GM12875 (cell line): ENCODE measurements around the gene PUDP.

Source experiments
- H3K4me3 ChIP-seq: one replicate; pipeline ENCODE4 v1.5.1; 2011; ENCODE audit warnings: low read depth, low read length, control low read depth
- TF ChIP-seq, protein P1 (sequence below): IDR thresholded peaks from 2 replicates; pipeline ENCODE4 v1.5.1; 2011; ENCODE audit warnings: low read depth, mild to moderate bottlenecking, control low read depth, inconsistent platforms, low read length, moderate library complexity, borderline replicate concordance; ENCODE audit not compliant: insufficient read depth

Gene PUDP

DNA sequence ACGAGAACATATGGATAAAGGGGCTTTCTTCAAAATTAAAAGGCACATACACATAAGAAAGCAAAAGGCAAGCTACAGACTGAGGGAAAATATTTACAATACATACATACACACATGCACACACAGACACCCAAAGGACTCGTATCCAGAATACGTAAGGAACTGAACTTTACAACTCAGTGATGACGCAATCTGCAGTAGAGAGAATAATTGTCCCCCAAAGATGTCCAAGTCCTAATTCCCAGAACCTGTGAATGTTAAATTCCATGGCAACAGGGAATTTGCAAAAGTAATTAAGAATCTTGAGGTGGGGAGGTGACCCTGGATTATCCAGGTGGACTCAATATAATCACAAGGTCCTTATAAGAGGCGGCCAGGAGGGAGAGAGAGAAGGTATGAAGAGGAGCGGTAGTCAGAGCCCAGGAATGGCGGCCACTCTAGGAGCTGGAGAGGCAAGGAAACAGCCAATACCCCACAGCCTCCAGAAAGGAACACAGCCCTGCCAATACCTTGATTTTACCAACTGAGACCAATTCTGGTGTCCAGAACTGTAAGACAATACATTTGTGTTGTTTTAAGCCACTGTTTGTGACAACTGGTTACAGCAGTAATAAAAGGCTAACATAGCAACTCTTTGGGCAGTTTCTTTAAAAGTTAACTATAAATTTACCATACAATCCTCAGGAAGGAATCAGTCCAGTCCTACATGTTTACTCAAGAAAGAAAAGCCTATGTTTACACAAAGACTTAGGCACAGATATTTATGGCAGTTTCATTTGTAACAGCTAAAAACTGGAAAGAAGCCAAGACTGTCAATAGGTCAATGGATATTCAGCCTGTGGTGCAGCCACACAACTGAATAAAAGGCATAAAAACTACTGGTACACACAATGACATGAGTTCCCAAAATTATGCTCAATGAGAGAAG is 27.7 kb downstream of the PUDP start:
- TF ChIP-seq, protein P1, sequence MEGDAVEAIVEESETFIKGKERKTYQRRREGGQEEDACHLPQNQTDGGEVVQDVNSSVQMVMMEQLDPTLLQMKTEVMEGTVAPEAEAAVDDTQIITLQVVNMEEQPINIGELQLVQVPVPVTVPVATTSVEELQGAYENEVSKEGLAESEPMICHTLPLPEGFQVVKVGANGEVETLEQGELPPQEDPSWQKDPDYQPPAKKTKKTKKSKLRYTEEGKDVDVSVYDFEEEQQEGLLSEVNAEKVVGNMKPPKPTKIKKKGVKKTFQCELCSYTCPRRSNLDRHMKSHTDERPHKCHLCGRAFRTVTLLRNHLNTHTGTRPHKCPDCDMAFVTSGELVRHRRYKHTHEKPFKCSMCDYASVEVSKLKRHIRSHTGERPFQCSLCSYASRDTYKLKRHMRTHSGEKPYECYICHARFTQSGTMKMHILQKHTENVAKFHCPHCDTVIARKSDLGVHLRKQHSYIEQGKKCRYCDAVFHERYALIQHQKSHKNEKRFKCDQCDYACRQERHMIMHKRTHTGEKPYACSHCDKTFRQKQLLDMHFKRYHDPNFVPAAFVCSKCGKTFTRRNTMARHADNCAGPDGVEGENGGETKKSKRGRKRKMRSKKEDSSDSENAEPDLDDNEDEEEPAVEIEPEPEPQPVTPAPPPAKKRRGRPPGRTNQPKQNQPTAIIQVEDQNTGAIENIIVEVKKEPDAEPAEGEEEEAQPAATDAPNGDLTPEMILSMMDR: no peak
- H3K4me3 ChIP-seq: no peak overlapping the region

DNA sequence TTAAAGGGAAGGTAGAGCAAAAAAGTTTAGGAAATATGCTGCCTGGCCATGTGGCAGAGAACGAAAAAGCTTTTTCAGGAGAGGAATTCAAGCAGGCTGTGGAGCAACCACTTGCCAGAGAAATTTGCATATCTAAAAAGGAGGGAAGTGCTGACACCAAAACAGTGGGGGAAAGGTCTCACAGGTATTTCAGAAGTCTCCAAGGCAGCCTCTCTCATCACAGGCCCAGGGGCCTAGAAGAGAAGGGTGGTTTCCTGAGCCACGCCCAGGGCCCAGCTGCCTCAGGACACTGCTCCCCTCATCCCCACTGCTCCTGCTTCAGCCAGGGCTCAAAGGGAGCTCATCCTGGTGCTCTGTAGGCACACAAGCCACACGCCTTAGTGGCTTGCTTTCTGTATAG is 30.4 kb downstream of the PUDP start:
- TF ChIP-seq, protein P1: no peak
- H3K4me3 ChIP-seq: no peak overlapping the region

DNA sequence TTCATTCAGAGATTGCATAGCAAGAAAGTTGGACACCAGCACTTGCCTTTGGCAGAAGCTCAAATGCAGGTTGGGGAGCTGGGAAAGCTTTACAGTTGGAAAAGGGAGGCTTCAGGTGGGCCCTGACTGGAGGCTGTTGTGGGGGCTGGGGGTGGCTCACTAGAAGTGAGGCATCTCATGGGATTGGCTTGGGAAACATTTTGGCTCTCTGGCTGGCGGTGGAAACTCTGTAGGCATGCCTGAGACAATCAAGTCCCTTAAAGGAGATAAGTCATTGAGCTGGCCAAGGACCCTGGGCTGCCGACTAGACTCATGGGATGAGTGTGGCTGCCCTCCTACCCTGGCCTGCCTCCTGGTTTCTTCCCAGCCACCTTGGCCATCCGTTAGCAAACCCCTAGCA is 31.9 kb downstream of the PUDP start:
- H3K4me3 ChIP-seq: no peak overlapping the region
- TF ChIP-seq, protein P1: no peak

DNA sequence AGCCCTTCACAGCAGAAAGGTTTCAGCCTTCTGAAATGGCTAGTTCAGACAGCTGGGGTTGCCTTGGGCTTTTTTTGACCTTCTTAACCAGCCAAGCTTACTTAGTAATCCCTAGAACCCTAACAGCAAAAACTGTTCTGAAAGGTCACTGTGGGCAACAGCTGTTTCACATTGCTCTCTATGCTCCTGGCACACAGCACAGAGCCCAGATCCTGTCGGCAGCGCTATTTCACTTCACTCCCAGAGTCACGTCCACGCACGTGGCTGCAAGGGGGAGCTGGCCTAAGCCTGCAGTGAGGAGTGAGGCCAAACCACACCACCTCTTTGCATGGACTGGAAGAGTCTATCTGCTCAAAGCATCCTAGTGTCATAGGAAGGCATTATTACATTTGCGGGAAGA is 32.4 kb downstream of the PUDP start:
- H3K4me3 ChIP-seq: no peak overlapping the region
- TF ChIP-seq, protein P1: no peak

DNA sequence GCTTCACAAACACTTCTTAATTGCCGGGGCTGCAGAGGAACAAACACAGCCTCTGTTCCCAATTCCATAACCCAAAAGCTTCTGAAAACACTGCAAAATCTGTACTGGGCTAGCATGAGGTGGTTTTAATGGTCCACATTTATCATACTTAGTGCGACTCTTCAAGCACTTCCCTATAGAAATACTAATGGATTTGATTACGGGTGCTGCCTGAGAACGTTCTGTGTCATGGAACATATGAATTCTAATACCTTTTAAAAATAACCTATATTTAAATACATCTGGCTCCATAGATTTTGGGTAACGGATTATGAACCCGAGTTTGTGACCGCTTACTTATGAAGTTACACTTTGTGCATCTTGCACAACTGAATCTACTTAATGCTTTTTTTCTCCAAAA is 35.9 kb downstream of the PUDP start:
- TF ChIP-seq, protein P1: no peak
- no peak overlapping the region for H3K4me3 ChIP-seq

DNA sequence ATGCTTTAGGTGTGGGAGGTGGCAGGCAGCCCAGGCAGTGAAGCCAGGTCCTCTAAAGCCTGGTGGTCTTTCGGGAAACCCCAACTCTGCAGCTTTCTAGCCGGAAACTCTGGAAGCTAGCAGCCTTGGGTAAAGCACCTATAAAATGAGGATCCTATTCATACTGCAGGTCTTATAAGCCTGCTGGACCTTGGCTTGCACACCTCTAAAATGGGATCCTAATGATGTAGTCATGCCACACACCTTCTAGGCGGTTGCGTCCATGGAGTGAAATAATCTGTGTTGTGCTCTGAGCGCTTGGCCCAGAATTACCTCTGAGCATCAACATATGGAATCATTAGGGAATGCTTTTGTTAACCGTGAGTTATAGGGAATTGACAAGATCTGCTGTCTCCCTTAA is 36.4 kb downstream of the PUDP start:
- TF ChIP-seq, protein P1: no peak
- H3K4me3 ChIP-seq: no peak overlapping the region

DNA sequence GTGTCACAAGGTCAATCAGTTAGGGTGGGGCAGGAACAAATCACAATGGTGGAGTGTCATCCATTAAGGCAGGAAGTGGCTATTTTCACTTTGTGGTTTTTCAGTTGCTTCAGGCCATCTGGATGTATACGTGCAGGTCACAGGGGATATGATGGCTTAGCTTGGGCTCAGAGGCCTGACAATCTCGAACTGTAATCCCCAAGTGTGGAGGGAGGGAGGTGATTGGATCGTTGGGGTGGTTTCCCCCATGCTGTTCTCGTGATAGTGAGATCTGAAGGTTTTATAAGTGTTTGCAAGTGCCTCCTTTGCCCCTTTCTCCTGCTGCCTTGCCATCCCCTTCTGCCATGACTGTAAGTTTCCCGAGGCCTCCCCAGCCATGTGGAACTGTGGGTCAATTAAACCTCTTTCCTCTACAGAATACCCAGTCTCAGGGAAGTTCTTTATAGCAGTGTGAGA is 37.1 kb downstream of the PUDP start:
- no peak overlapping the region for H3K4me3 ChIP-seq
- TF ChIP-seq, protein P1: no peak
